Smooth muscle cell of the umbilical artery (primary cell): ENCODE measurements around the gene LRP6. TPM values are rescaled to one million over a fixed set of nuclear protein-coding genes. Genes with fewer than 3 reads are reported as not detected.

Source experiments
- total RNA-seq: library from RNA; depleted of rRNA; stranded (reverse); fragments of >200 nt; gene quantifications from 2 replicates; pipeline ENCODE4 v1.2.3, GENCODE V29; 2014

LRP6 gene
- total RNA-seq = 52.3 and 71.0 TPM in 2 replicates

GRCh38 chr12:12266873-12267741 is at the start of gene LRP6:
Gene LRP6, minus strand, starts transcription at chr12:12267044. Its CDS starts 309 bp downstream, at chr12:12266735.

DNA sequence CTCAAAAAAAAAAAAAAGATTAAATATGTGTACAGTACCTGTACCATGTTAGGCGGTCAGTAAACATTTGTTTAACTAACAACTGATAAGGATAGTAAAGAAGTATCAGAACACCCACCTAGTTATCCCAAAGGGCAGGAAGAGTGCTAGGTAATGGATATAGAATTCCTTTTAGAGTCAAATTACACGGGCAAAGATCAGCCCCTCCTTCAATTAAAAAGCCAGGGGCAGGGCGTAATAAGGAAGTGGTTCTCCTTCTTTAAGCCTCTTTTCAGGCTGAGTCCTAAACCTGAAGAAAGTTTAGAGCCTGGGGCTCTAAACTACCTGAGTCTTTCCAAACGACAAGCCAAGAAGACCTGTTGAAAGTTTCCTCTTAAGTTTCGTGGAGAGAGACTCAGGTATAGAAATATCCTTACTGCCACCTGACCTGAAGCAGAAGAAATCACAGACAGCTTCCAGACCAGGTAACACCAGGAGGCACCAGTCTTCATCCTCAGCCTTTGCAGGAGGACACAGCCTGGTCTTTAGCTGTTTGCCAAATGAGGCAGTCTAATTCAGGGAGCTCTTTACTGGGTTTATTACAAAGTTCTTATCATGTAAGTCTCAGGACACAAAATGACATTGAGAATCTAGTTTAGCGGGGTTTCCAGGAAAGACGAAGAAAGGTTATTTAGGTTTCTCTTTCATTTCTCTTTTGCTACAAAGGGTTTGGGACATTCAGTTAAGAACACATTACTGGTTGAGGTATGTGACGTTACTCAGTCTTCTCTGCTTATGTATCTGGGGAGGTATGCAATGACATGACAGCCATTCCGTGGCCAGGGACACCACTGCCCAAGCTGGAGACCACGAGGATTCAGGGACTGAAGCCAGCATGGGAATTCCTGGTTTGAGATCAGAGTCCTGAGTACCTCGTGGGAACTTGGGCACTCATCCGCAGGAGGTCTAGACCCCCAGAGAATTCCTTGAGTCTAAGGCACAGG is 195.9 kb downstream of the LRP6 start, which contains the start of gene BCL2L14:
Gene BCL2L14, plus strand, starts transcription at position 266 of the 983 bp plus-strand sequence. CDS start 8,367 bp downstream, outside the sequence.

Other genes with a start within 250 kb of the LRP6 start
- not detected in 2 replicates for gene BCL2L14, start 196.1 kb downstream of the LRP6 start, total RNA-seq
- 0.65 and 0.89 TPM in 2 replicates for gene MANSC1, start 83.2 kb upstream of the LRP6 start, total RNA-seq
- 11.9 and 13.3 TPM in 2 replicates for gene BORCS5, start 90.0 kb upstream of the LRP6 start, total RNA-seq